Body of pancreas (tissue), 4 donors: ENCODE results near the gene KIF12. TPM values are rescaled to one million over a fixed set of nuclear protein-coding genes. Genes with fewer than 3 reads are reported as not detected.

Experiments used
- ATAC-seq: fragments of 150-250 bp; one replicate; pipeline ENCODE4 v1.9.1; 2016
- DNase-seq, 4 donors: peaks; one replicate each; pipeline ENCODE4 v3.0.0-alpha.2; 2019
- H3K27ac ChIP-seq, 4 donors: fragments of 200-600 bp; sonication (generic); 1 replicate in 3 of 4; 2 replicates in 1 of 4; pipeline versions ENCODE4 v1.5.1 to v1.6.1; 2016 to 2019; ENCODE audit warnings: mild to moderate bottlenecking in 1 of 4, mixed read lengths in 1 of 4, moderate library complexity in 1 of 4
- H3K27me3 ChIP-seq, 2 donors: fragments of 200-600 bp; sonication (generic); one replicate each; pipeline ENCODE4 v1.6.0; 2016; ENCODE audit warnings: mild to moderate bottlenecking in 1 of 2
- H3K36me3 ChIP-seq, 2 donors: fragments of 200-600 bp; sonication (generic); replicated peaks in 1 of 2; 2 replicates each; pipeline ENCODE4 v1.5.1; 2016; ENCODE audit warnings: low read depth in 2 of 2; ENCODE audit not compliant: insufficient read depth in 1 of 2
- H3K4me1 ChIP-seq: fragments of 200-600 bp; sonication (generic); one replicate; pipeline ENCODE4 v1.6.0; 2016
- H3K4me3 ChIP-seq, 2 donors: fragments of 200-600 bp; sonication (generic); 1 replicate in 1 of 2; 2 replicates in 1 of 2; pipeline ENCODE4 v1.5.1; 2016 to 2019
- H3K9me3 ChIP-seq, 3 donors: fragments of 200-600 bp; sonication (generic); 1 replicate in 2 of 3; 2 replicates in 1 of 3; pipeline ENCODE4 v1.5.1; 2016
- CTCF ChIP-seq, 7 experiments: fragments of 450-650 bp in 4 of 7; fragments of 200-600 bp in 3 of 7; sonication (generic) in 3 of 7; IDR thresholded peaks; one replicate each; pipeline ENCODE4 v1.5.1; 2016 to 2019; ENCODE audit warnings: antibody characterized with exemption in 7 of 7
- POLR2A ChIP-seq, 3 donors: fragments of 450-650 bp; IDR thresholded peaks; one replicate each; pipeline ENCODE4 v1.6.1; 2016; ENCODE audit warnings: antibody characterized with exemption in 3 of 3, mild to moderate bottlenecking in 2 of 3
- WGBS, 2 donors: methylation state at CpG; one replicate each; pipeline ENCODE4 v1.1.5; 2017; 5-methylcytosine and 5-hydroxymethylcytosine counted together
- intact Hi-C: fragments of 100-400 bp; cut with DNase I; formaldehyde crosslinking; loops from one replicate; pipeline ENCODE4 v1.15.1; 2023
- total RNA-seq, 2 donors: library from RNA; depleted of rRNA; stranded (reverse); fragments of >200 nt; gene quantifications; one replicate each; pipeline ENCODE4 v1.1.0, GENCODE V29; 2016

The KIF12 gene
- total RNA-seq, 2 donors from 2014 or later, result 135 to 249 TPM

GRCh38 chr9:114071197-114071795, 27.8 kb downstream of the KIF12 start:
- 86 to 89% methylated on average over 3 to 7 of the region's 7 CpGs for WGBS, 2 donors
- no peak for ATAC-seq
- Histone ChIP-seq H3K36me3 (no peaks in the 10 kb centered on the region), H3K4me1 (peaks cover 16% of the 10 kb centered on the region), H3K27me3 (no peaks in the 10 kb centered on the region), H3K27ac (no peak overlapping the region), H3K4me3 (no peak overlapping the region), H3K9me3 (no peaks in the 10 kb centered on the region)
- DNase-seq, result no peak
- TF ChIP-seq POLR2A (IDR thresholded peaks at IDR 0.05), result no peak
- no peak for TF ChIP-seq CTCF (IDR thresholded peaks at IDR 0.05)
- intact Hi-C loops, result no loop called here

GRCh38 chr9:114070188-114071103, 28.6 kb downstream of the KIF12 start:
- intact Hi-C loops, result no loop called here

GRCh38 chr9:114069476-114070187, 29.5 kb downstream of the KIF12 start:
- intact Hi-C loops, result no loop called here
- H3K27me3 ChIP-seq, result no peaks in the 10 kb centered on the region
- H3K27ac ChIP-seq, result no peak overlapping the region
- no peak overlapping the region for H3K4me3 ChIP-seq
- WGBS, 2 donors, result 89 to 92% methylated on average over 7 to 8 of the region's 9 CpGs
- no peak for TF ChIP-seq POLR2A (IDR thresholded peaks at IDR 0.05)
- no peak for TF ChIP-seq CTCF (IDR thresholded peaks at IDR 0.05)
- H3K4me1 ChIP-seq, result peaks cover 12% of the 10 kb centered on the region
- ATAC-seq (no peak), DNase-seq (peak in 1 of 4 donors; percentile 9)
- H3K9me3 ChIP-seq, result no peaks in the 10 kb centered on the region
- no peaks in the 10 kb centered on the region for H3K36me3 ChIP-seq

More at GRCh38 chr9:114070188-114071103, 28.6 kb downstream of the KIF12 start:
- Histone ChIP-seq H3K4me3 (no peak overlapping the region), H3K9me3 (no peaks in the 10 kb centered on the region), H3K36me3 (no peaks in the 10 kb centered on the region), H3K27me3 (no peaks in the 10 kb centered on the region), H3K4me1 (peaks cover 13% of the 10 kb centered on the region), H3K27ac (no peak overlapping the region)
- peak; percentile 7 for ATAC-seq
- no peak for TF ChIP-seq CTCF (IDR thresholded peaks at IDR 0.05)
- no peak for TF ChIP-seq POLR2A (IDR thresholded peaks at IDR 0.05)
- WGBS, 2 donors, result 89 to 100% methylated on average over 7 to 16 of the region's 17 CpGs
- DNase-seq, result no peak

GRCh38 chr9:114065304-114065703, 33.8 kb downstream of the KIF12 start:
- H3K27me3 ChIP-seq, result no peaks in the 10 kb centered on the region
- no peak overlapping the region for H3K4me3 ChIP-seq
- H3K9me3 ChIP-seq, result no peaks in the 10 kb centered on the region
- DNase-seq (no peak), ATAC-seq (no peak)
- TF ChIP-seq CTCF (IDR thresholded peaks at IDR 0.05), result no peak
- TF ChIP-seq POLR2A (IDR thresholded peaks at IDR 0.05), result no peak
- no peak overlapping the region for H3K27ac ChIP-seq
- WGBS, 2 donors, result 89 to 95% methylated on average over 8 of the region's 8 CpGs
- H3K36me3 ChIP-seq, result no peaks in the 10 kb centered on the region
- intact Hi-C loops, result no loop called here
- peaks cover 3% of the 10 kb centered on the region for H3K4me1 ChIP-seq
